ENCODE results near the gene TEK. TPM values are rescaled to one million over a fixed set of nuclear protein-coding genes. Genes with fewer than 3 reads are reported as not detected.

TEK gene
- total RNA-seq, 1 donor from 2014 or later: 21.0 TPM

Other genes starting within 250 kb of the TEK start
- 8.3 TPM for gene CAAP1, start 216.4 kb upstream of the TEK start, total RNA-seq
- gene PLAA, start 162.0 kb upstream of the TEK start, total RNA-seq: 31.5 TPM
- gene IFT74, start 152.8 kb upstream of the TEK start, total RNA-seq: 8.7 TPM
- not detected for gene LRRC19, start 103.6 kb upstream of the TEK start, total RNA-seq
- not detected for gene EQTN, start 187.9 kb downstream of the TEK start, total RNA-seq

Measured in cardiac septum (tissue), 1 donor.